ENCODE measurements around the gene CSTPP1. TPM values are rescaled to one million over a fixed set of nuclear protein-coding genes. Genes with fewer than 3 reads are reported as not detected.
"Not testable (repeated sequence)": the region's sequence is repeated elsewhere in the genome, so short reads cannot be mapped to it uniquely, and the experiment has no call there.

CSTPP1 gene
- total RNA-seq, 4 donors from 2014 or later: 35.3 to 51.9 (median 39.7) TPM

DNA sequence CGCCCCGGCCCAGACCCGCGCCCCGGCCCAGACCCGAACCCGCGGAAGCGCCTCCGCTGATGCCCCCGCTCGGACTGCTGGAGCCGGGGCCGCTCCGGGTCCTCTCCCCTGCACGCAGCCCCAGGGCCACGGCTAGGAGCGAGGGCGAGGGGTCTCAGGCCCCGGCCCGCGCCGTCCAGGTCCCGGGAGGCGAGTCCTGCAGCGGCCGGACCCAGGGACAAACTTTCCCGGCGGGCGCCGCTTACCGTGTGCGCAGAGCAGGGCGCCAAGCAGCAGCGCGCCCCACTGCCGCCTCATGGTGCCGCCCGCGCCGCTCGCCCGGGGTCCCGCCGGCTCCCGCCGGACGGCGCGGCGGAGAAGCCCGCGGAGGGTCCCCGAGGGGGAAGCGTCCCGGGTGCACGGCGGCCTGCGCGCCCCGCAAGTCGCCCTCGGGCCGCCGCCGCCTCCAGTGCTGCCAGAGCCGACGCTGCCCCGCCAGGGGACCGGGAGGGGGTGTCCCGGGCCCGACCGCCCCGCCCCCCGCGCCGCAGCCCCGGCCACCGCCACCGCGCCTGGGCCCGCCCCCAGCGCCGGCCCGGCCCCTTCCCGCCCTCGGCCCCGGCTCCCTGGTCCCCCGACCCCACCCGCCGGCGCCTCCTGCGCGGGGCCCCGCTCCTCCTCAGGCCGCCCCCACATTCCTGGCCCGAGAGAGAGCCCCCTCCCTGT is 18.3 kb upstream of the CSTPP1 start, which contains the start of gene LRP4:
LRP4 (minus strand) TSS at position 468 of the 705 bp plus-strand sequence; CDS start at position 297, 171 bp downstream.
- H3K27ac ChIP-seq: peak within 1 kb of the TSS; percentile 31 to 74 (median 62)
- H3K9me3 ChIP-seq: no peaks in the 10 kb centered on the region
- peaks cover 0 to 58% (median 16%) of the 10 kb centered on the region in 4 donors for H3K4me1 ChIP-seq
- TF ChIP-seq EP300 (IDR thresholded peaks at IDR 0.05) (no peak), POLR2A (IDR thresholded peaks at IDR 0.05) (peak in 1 of 2 donors; percentile 31)
- TF ChIP-seq, protein P1, sequence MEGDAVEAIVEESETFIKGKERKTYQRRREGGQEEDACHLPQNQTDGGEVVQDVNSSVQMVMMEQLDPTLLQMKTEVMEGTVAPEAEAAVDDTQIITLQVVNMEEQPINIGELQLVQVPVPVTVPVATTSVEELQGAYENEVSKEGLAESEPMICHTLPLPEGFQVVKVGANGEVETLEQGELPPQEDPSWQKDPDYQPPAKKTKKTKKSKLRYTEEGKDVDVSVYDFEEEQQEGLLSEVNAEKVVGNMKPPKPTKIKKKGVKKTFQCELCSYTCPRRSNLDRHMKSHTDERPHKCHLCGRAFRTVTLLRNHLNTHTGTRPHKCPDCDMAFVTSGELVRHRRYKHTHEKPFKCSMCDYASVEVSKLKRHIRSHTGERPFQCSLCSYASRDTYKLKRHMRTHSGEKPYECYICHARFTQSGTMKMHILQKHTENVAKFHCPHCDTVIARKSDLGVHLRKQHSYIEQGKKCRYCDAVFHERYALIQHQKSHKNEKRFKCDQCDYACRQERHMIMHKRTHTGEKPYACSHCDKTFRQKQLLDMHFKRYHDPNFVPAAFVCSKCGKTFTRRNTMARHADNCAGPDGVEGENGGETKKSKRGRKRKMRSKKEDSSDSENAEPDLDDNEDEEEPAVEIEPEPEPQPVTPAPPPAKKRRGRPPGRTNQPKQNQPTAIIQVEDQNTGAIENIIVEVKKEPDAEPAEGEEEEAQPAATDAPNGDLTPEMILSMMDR (IDR thresholded peaks at IDR 0.05): peak in 1 of 5 experiments; percentile 18
- H3K4me3 ChIP-seq: peak within 1 kb of the TSS; percentile 57 to 78 (median 66)
- peaks cover 0 to 17% of the 10 kb centered on the region in 2 donors for H3K27me3 ChIP-seq
- no peak for DNase-seq (ENCODE audit: low spot score in 2 of 2)
- H3K36me3 ChIP-seq: no peaks in the 10 kb centered on the region
- WGBS, 2 donors: 1 to 2% methylated on average over 26 to 27 of the region's 97 CpGs

DNA sequence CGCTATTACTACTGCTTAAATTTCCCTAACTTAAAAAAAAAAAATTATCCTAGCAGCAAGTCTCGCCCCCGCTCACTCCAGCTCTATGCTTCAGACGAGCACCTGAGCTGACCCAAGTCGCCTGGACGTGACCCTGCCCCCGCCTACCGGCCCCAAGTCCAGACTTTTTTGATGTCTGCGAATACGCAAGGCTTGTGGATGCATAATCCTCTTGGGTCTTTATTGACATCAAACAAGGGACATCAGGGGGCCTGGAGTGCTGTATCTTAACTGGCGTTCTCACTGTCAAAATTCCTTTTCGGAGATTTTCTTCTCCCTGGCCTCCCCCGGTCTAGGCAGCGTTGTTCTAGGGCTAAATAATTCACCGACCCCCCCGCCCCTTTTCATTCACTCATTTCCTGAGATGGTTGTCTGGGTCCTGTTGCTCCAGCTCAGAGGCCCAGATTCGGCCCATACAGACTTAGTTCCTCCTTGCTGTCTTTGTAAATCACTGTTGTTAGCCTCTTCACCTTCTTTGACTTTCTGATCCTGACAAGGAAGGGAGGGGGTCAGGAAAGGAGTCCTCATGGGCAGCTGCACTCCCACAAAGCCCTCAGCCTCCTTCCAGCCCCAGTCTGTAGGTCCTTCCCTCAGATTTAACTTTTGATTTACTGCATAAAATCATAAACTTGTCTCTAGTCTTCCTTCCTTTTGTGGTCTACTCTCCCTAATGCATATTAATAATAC is 17.6 kb upstream of the CSTPP1 start:
- Histone ChIP-seq H3K36me3 (no peaks in the 10 kb centered on the region), H3K4me1 (peaks cover 0 to 52% (median 16%) of the 10 kb centered on the region in 4 donors), H3K9me3 (no peaks in the 10 kb centered on the region), H3K4me3 (peak overlapping the region; percentile 22 to 78 (median 42)), H3K27ac (peak overlapping the region in 3 of 4 donors; percentile 31 to 74 (median 71)), H3K27me3 (peaks cover 0 to 17% of the 10 kb centered on the region in 2 donors)
- WGBS, 2 donors: 22 to 23% methylated on average over 17 of the region's 17 CpGs
- no peak for DNase-seq (ENCODE audit: low spot score in 2 of 2)
- TF ChIP-seq POLR2A (IDR thresholded peaks at IDR 0.05): no peak
- TF ChIP-seq EP300 (IDR thresholded peaks at IDR 0.05): no peak
- TF ChIP-seq, protein P1 (IDR thresholded peaks at IDR 0.05): no peak

DNA sequence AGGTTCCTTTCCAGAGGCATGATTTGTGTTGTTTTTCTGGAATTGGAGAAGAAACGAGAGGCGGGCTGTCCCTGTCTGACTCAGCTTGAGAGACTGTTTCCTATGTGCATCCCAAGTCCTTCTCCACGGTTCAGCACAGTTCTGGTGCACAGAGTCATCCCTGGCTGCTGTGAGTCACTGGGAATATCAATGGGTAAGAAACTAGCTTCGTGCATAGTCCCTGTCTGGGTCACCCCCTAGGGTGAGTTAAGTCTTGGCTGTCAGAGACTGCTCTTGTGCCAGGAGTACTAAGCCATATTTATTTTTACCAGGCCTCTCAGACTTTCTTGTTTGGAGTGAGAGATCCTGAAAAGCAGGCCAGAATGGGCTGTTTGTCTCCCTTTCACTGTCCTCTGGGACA is 15.8 kb upstream of the CSTPP1 start:
- peak in 1 of 2 donors; percentile 61 for DNase-seq (ENCODE audit: low spot score in 2 of 2)
- Histone ChIP-seq H3K4me1 (peaks cover 0 to 46% (median 16%) of the 10 kb centered on the region in 4 donors), H3K27me3 (peaks cover 0 to 17% of the 10 kb centered on the region in 2 donors), H3K4me3 (no peak overlapping the region), H3K36me3 (no peaks in the 10 kb centered on the region), H3K27ac (peak overlapping the region in 2 of 4 donors; percentile 36 to 57), H3K9me3 (no peaks in the 10 kb centered on the region)
- TF ChIP-seq EP300 (IDR thresholded peaks at IDR 0.05): peak in 1 of 2 donors; percentile 41
- no peak for TF ChIP-seq POLR2A (IDR thresholded peaks at IDR 0.05)
- TF ChIP-seq, protein P1 (IDR thresholded peaks at IDR 0.05): no peak
- 50 to 54% methylated on average over 4 of the region's 4 CpGs for WGBS, 2 donors

DNA sequence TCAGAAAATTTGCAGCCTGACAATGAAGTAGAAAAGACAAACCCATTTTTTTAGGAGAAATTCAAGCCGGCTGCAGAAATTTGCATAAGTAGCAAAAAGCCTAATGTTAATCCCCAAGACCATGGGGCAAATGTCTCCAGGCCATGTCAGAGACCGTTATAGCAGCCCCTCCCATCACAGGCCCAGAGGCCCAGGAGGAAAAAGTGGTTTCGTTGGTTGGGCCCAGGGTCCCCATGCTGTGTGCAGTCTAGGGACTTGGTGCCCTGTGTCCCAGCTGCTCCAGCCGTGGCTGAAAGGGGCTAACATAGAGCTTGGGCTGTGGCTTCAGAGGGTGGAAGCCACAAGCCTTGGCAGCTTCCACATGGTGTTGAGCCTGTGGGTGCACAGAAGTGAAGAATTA is 8.6 kb upstream of the CSTPP1 start:
- H3K9me3 ChIP-seq; H3K36me3 ChIP-seq; H3K27me3 ChIP-seq; DNase-seq (ENCODE audit: low spot score in 2 of 2); H3K27ac ChIP-seq; H3K4me1 ChIP-seq; H3K4me3 ChIP-seq: not testable (repeated sequence)
- WGBS, 2 donors: 76 to 83% methylated on average over 4 of the region's 4 CpGs

DNA sequence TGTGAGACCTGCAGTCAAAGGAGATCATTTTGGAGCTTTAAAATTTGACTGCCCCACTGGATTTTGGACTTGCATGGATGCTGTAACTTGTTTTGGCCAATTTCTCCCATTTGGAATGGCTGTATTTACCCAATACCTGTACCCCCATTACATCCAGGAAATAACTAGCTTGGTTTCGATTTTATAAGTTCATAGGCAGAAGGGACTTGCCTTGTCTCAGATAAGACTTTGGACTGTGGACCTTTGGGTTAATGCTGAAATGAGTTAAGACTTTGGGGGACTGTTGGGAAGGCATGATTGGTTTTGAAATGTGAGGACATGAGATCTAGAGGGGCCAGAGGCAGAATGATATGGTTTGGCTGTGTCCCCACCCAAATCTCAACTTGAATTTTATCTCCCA is 7.9 kb upstream of the CSTPP1 start:
- not testable (repeated sequence) for H3K36me3 ChIP-seq; DNase-seq (ENCODE audit: low spot score in 2 of 2); H3K4me1 ChIP-seq; H3K4me3 ChIP-seq; H3K27ac ChIP-seq; H3K9me3 ChIP-seq; H3K27me3 ChIP-seq
- WGBS, 2 donors: 85 to 87% methylated on average over 1 of the region's 1 CpG

DNA sequence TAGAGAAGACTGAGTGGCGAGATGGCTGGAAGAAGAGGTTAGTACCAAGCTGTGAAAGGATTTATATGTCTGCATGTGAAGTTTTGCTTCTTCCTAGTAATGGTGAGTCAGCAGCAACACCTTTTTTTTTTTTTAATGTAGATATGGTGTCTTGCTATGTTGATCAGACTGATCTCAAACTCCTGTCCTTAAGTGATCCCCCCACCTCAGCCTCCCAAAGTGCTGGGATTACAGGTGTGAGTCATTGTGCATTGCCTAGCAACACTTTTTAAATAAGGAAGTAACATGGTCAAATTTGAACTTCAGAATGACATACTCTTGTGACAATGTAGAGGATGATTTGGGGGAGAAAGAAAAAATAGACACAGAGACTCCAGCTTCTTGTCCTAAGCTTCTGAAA is 6.5 kb upstream of the CSTPP1 start:
- no peaks in the 10 kb centered on the region for H3K36me3 ChIP-seq
- H3K27ac ChIP-seq: no peak overlapping the region
- TF ChIP-seq POLR2A (IDR thresholded peaks at IDR 0.05): no peak
- TF ChIP-seq, protein P1 (IDR thresholded peaks at IDR 0.05): no peak
- no peak for TF ChIP-seq EP300 (IDR thresholded peaks at IDR 0.05)
- no peaks in the 10 kb centered on the region for H3K9me3 ChIP-seq
- H3K4me1 ChIP-seq: no peaks in the 10 kb centered on the region
- 87 to 88% methylated on average over 1 of the region's 1 CpG for whole genome bisulfite sequencing, 2 donors
- H3K4me3 ChIP-seq: no peak overlapping the region
- no peak for DNase-seq (ENCODE audit: low spot score in 2 of 2)
- peaks cover 0 to 4% of the 10 kb centered on the region in 2 donors for H3K27me3 ChIP-seq

All from tibial nerve (tissue), 4 donors.